PC-3 (cell line): ENCODE results near the gene CTSD. TPM values are rescaled to one million over a fixed set of nuclear protein-coding genes. Genes with fewer than 3 reads are reported as not detected.

Experiments
- ATAC-seq: fragments of 200-7000 bp; cut with Tn5 transposase; 2 replicates; pipeline ENCODE4 v1.9.1; 2020; ENCODE audit warnings: mild to moderate bottlenecking, moderate library complexity
- BruUV-seq: library from RNA; stranded (reverse); fragments of 400-500 nt; replicated peaks from 2 replicates; lab custom pipeline; 2021; lab: Mats Ljungman, UMichigan
- CTCF ChIA-PET: fragments of 300-600 bp; sonication (Branson Sonifier 250); formaldehyde crosslinking; loops from one replicate; lab custom pipeline; 2022; ENCODE audit warnings: antibody characterized with exemption; lab: Charles Lee
- POLR2A ChIA-PET: fragments of 300-600 bp; sonication (Branson Sonifier 250); formaldehyde crosslinking; loops from one replicate; lab custom pipeline; 2022; ENCODE audit warnings: antibody characterized with exemption; ENCODE audit not compliant: unreplicated experiment; lab: Charles Lee
- DNase-seq: peaks from one replicate; pipeline ENCODE4 v3.0.0-alpha.2; 2015
- H2AFZ ChIP-seq: fragments of 300-600 bp; sonication (generic); 2 replicates; pipeline ENCODE4 v1.6.0; 2016; ENCODE audit warnings: antibody characterized with exemption, low read length
- H3F3A ChIP-seq: fragments of 300-600 bp; sonication (generic); one replicate; pipeline ENCODE4 v1.6.0; 2017; ENCODE audit warnings: antibody characterized with exemption, low read length, control low read depth, mild to moderate bottlenecking; ENCODE audit not compliant: unreplicated experiment
- H3K27ac ChIP-seq: fragments of 300-600 bp; sonication (generic); 2 replicates; pipeline ENCODE4 v1.5.1; 2016; ENCODE audit warnings: mild to moderate bottlenecking, low read length
- H3K27me3 ChIP-seq: fragments of 300-600 bp; sonication (generic); 2 replicates; pipeline ENCODE4 v1.6.1; 2016; ENCODE audit warnings: low read length, mixed read lengths
- H3K36me3 ChIP-seq: fragments of 300-600 bp; sonication (generic); 2 replicates; pipeline ENCODE4 v1.6.1; 2016; ENCODE audit warnings: low read depth, mixed run types, low read length, mixed read lengths
- H3K4me1 ChIP-seq: fragments of 300-600 bp; sonication (generic); 2 replicates; pipeline ENCODE4 v1.5.1; 2016; ENCODE audit warnings: low read length; ENCODE audit not compliant: insufficient read depth
- H3K4me2 ChIP-seq: fragments of 300-600 bp; sonication (generic); 2 replicates; pipeline ENCODE4 v1.6.0; 2016; ENCODE audit warnings: low read length
- H3K4me3 ChIP-seq: fragments of 300-600 bp; sonication (generic); 2 replicates; pipeline ENCODE4 v1.5.1; 2016; ENCODE audit warnings: mild to moderate bottlenecking, low read length, mixed read lengths
- H3K79me2 ChIP-seq: fragments of 300-600 bp; sonication (generic); 2 replicates; pipeline ENCODE4 v1.6.1; 2017; ENCODE audit warnings: low read length, mixed read lengths
- H3K9ac ChIP-seq: fragments of 300-600 bp; sonication (generic); 2 replicates; pipeline ENCODE4 v1.6.0; 2016; ENCODE audit warnings: mild to moderate bottlenecking, low read length
- H3K9me2 ChIP-seq: fragments of 300-600 bp; sonication (generic); replicated peaks from 2 replicates; pipeline ENCODE4 v1.6.1; 2016; ENCODE audit warnings: mixed run types, low read length, mixed read lengths
- H3K9me3 ChIP-seq: fragments of 300-600 bp; sonication (generic); 2 replicates; pipeline ENCODE4 v1.6.1; 2016; ENCODE audit warnings: low read length, mixed read lengths
- H4K20me1 ChIP-seq: fragments of 300-600 bp; sonication (generic); 2 replicates; pipeline ENCODE4 v1.6.1; 2016; ENCODE audit warnings: low read length, mixed read lengths
- CTCF ChIP-seq: fragments of 300-600 bp; sonication (generic); conservative IDR thresholded peaks from 2 replicates; pipeline ENCODE4 v1.5.1; 2017; ENCODE audit warnings: antibody characterized with exemption, low read depth, mild to moderate bottlenecking, low read length
- EZH2 ChIP-seq: fragments of 300-600 bp; sonication (generic); IDR thresholded peaks from one replicate; pipeline ENCODE4 v1.6.1; 2017; ENCODE audit warnings: antibody characterized with exemption, mild to moderate bottlenecking, low read length; ENCODE audit not compliant: unreplicated experiment
- EZH2phosphoT487 ChIP-seq: fragments of 300-600 bp; sonication (generic); IDR thresholded peaks from 2 replicates; pipeline ENCODE4 v1.6.1; 2018; ENCODE audit warnings: mild to moderate bottlenecking, antibody characterized with exemption, low read length, borderline replicate concordance
- intact Hi-C: fragments of 100-400 bp; cut with micrococcal nuclease; formaldehyde crosslinking; loops from 2 replicates; pipeline ENCODE4 v1.9.0; 2023
- total RNA-seq: library from RNA; depleted of rRNA; stranded (reverse); fragments of >200 nt; gene quantifications from 2 replicates; pipeline ENCODE4 v1.2.3, GENCODE V29; 2014

The CTSD gene
- total RNA-seq, 1 experiment from 2014 or later, result 308 TPM

GRCh38 chr11:1734641-1735081, 29.1 kb downstream of the CTSD start:
- intact Hi-C loops, result no loop called here
- ATAC-seq (no peak), DNase-seq (no peak)
- H3K27me3 ChIP-seq, result peaks cover 42% of the 10 kb centered on the region
- no peaks in the 10 kb centered on the region for H3K79me2 ChIP-seq
- no peaks in the 10 kb centered on the region for H3K4me1 ChIP-seq
- no peak overlapping the region for H3K27ac ChIP-seq
- H4K20me1 ChIP-seq, result no peaks in the 10 kb centered on the region
- no peak overlapping the region for H2AFZ ChIP-seq
- H3F3A ChIP-seq, result no peaks in the 10 kb centered on the region
- H3K9me3 ChIP-seq, result no peaks in the 10 kb centered on the region
- no peak for TF ChIP-seq EZH2phosphoT487
- TF ChIP-seq EZH2, result no peak
- no peak for TF ChIP-seq CTCF
- no TSS peak for BruUV-seq
- H3K4me3 ChIP-seq, result no peak overlapping the region
- ChIA-PET CTCF (no interaction called here), POLR2A (no interaction called here)
- no peak overlapping the region for H3K4me2 ChIP-seq
- no peaks in the 10 kb centered on the region for H3K9me2 ChIP-seq
- H3K9ac ChIP-seq, result no peak overlapping the region
- no peaks in the 10 kb centered on the region for H3K36me3 ChIP-seq

- H4K20me1 ChIP-seq, result no peaks in the 10 kb centered on the region
- no peaks in the 10 kb centered on the region for H3F3A ChIP-seq
- H2AFZ ChIP-seq, result no peak overlapping the region
- H3K4me1 ChIP-seq, result no peaks in the 10 kb centered on the region
- no peak overlapping the region for H3K4me2 ChIP-seq
- no peak overlapping the region for H3K27ac ChIP-seq
- no peaks in the 10 kb centered on the region for H3K79me2 ChIP-seq
- BruUV-seq, result no TSS peak
- ChIA-PET CTCF (no interaction called here), POLR2A (no interaction called here)
- peaks cover 45% of the 10 kb centered on the region for H3K27me3 ChIP-seq
- H3K9me2 ChIP-seq, result no peaks in the 10 kb centered on the region
- intact Hi-C loops, result no loop called here
- no peak overlapping the region for H3K4me3 ChIP-seq
- DNase-seq (no peak), ATAC-seq (no peak)
- no peaks in the 10 kb centered on the region for H3K9me3 ChIP-seq
- H3K36me3 ChIP-seq, result no peaks in the 10 kb centered on the region
- H3K9ac ChIP-seq, result no peak overlapping the region
- TF ChIP-seq CTCF (no peak), EZH2phosphoT487 (no peak), EZH2 (no peak)
Observed at GRCh38 chr11:1733716-1734640, 29.7 kb downstream of the CTSD start.
